ENCODE results near the gene LIMS1. TPM values are rescaled to one million over a fixed set of nuclear protein-coding genes. Genes with fewer than 3 reads are reported as not detected.

The LIMS1 gene
- total and polyA plus RNA-seq, 3 experiments from 2014 or later: 59.4 to 80.6 (median 59.4) TPM

DNA sequence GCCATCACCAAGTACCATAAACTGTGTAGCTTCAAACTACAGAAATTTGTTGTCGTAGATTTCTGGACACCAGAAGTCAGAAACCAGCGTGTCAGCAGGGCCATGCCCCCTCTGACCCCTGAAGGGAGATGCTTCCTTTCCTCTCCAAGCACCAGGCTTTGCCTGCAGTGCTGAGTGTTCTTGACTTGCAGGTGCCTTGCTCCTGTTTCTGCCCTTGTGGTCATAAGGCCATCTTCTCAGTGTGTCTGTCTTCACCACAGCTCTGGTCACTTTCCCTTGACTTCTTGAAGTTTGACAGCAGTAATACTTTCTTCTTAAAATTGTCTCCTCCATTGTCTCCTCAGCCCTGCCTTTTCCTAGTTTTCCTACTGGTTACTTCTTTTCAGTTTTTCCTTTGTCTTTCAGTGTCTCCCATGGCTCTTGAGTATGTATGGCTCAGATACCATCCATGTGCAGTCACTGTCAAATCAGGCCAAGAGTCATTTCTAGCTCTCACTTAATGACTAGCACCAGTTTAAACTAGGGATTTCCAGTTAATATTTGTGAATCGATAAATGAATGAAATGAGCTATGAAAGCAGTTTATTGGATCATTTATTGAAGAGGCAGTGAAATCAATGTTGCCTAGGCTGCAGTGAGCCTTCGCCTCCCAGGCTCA, 93.8 kb downstream of the LIMS1 start:
- DNase-seq: no peak
- no peaks in the 10 kb centered on the region for H3K9me3 ChIP-seq (ENCODE audit: low read length)
- peaks cover 68 to 91% (median 84%) of the 10 kb centered on the region in 3 donors for H3K4me1 Mint-ChIP-seq
- peak overlapping the region in 4 of 7 donors; percentile 23 to 73 (median 42) for H3K4me3 Mint-ChIP-seq
- POLR2A ChIA-PET: interaction anchor here (0.7 to 1.2 kb wide), 2 partner anchors 11 to 17 kb away, joined by 3 read pairs; no protein-coding TSS in a partner anchor
- no peaks in the 10 kb centered on the region for H3K36me3 ChIP-seq (ENCODE audit: insufficient read depth, low read length)
- H3K4me1 ChIP-seq (ENCODE audit: insufficient read depth, low read length): peaks cover 27% of the 10 kb centered on the region
- H3K27ac Mint-ChIP-seq: peak overlapping the region; percentile 23 to 91 (median 53)
- H3K27me3 ChIP-seq (ENCODE audit: insufficient read depth, low read length, poor library complexity, severe bottlenecking): no peaks in the 10 kb centered on the region
- CTCF ChIA-PET: interaction anchor here (6.0 to 11.1 kb wide), 2 partner anchors 8 to 12 kb away, joined by 23 to 97 read pairs; no protein-coding TSS in a partner anchor
- no peaks in the 10 kb centered on the region for H3K9me3 Mint-ChIP-seq
- H3K27me3 Mint-ChIP-seq: no peaks in the 10 kb centered on the region
- peaks cover 0 to 31% (median 3%) of the 10 kb centered on the region in 3 donors for H3K36me3 Mint-ChIP-seq
- H3K27ac ChIP-seq (ENCODE audit: low read depth, low read length): no peak overlapping the region
- no peak overlapping the region for H3K4me3 ChIP-seq (ENCODE audit: low read length)

DNA sequence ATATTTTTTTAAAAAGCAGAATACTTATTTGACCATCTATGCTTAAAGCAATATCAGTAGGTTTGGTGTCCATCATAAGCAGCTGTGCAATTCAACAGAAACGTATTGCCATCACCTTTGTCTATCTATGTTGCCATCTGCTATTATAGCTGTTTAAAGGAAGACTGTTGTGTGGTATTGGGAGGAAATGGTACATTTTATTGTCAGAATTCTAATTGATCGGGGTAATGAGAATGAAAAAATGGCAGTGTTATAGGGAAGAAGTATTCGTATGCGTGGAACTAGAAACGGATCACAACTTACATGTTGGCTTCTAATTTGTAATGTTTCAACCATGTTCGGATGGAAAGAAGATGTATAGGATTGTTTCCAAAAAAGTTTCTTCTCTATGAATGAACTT, 94.7 kb downstream of the LIMS1 start:
- Mint-ChIP-seq H3K36me3 (peaks cover 0 to 29% (median 3%) of the 10 kb centered on the region in 3 donors), H3K4me3 (peak overlapping the region in 6 of 7 donors; percentile 8 to 58 (median 19)), H3K27me3 (no peaks in the 10 kb centered on the region), H3K27ac (peak overlapping the region; percentile 28 to 88 (median 78)), H3K9me3 (no peaks in the 10 kb centered on the region), H3K4me1 (peaks cover 66 to 91% (median 84%) of the 10 kb centered on the region in 3 donors)
- ChIA-PET POLR2A (interaction anchor here (0.6 to 1.6 kb wide), 4 partner anchors 8 to 23 kb away, joined by 3 to 8 read pairs (median 4); no protein-coding TSS in a partner anchor), CTCF (interaction anchor here (1.2 to 11.1 kb wide), 4 partner anchors 7 to 13 kb away, joined by 4 to 97 read pairs (median 14); no protein-coding TSS in a partner anchor)
- Histone ChIP-seq H3K36me3 (ENCODE audit: insufficient read depth, low read length) (no peaks in the 10 kb centered on the region), H3K4me3 (ENCODE audit: low read length) (no peak overlapping the region), H3K4me1 (ENCODE audit: insufficient read depth, low read length) (peaks cover 26% of the 10 kb centered on the region), H3K27me3 (ENCODE audit: insufficient read depth, low read length, poor library complexity, severe bottlenecking) (no peaks in the 10 kb centered on the region), H3K27ac (ENCODE audit: low read depth, low read length) (no peak overlapping the region), H3K9me3 (ENCODE audit: low read length) (no peaks in the 10 kb centered on the region)
- DNase-seq: no peak

DNA sequence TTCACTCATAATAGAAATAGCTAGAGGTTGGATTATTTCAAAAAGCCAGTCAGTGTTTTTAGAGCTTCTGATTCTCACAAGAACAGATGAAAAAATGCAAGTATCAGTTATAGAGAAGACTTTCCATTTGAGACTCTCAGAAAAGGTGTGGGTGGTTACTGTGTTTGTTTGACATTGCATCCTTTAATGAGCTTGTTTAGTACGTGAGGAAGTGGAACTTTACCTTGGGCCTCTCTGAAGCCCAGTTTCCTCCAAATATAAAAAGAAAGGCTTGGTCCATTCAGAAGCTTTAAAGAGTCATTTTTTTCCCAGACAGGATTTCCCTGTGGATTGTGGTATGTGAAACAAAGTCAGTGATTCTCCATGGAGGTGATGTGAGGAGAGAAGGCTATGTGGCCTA, 95.1 kb downstream of the LIMS1 start:
- H3K27ac ChIP-seq (ENCODE audit: low read depth, low read length): no peak overlapping the region
- H3K9me3 ChIP-seq (ENCODE audit: low read length): no peaks in the 10 kb centered on the region
- H3K4me1 Mint-ChIP-seq: peaks cover 61 to 91% (median 84%) of the 10 kb centered on the region in 3 donors
- H3K27ac Mint-ChIP-seq: peak overlapping the region; percentile 28 to 88 (median 78)
- peak overlapping the region in 6 of 7 donors; percentile 8 to 63 (median 14) for H3K4me3 Mint-ChIP-seq
- no peaks in the 10 kb centered on the region for H3K27me3 ChIP-seq (ENCODE audit: insufficient read depth, low read length, poor library complexity, severe bottlenecking)
- H3K4me3 ChIP-seq (ENCODE audit: low read length): no peak overlapping the region
- peaks cover 26% of the 10 kb centered on the region for H3K4me1 ChIP-seq (ENCODE audit: insufficient read depth, low read length)
- no peaks in the 10 kb centered on the region for H3K36me3 ChIP-seq (ENCODE audit: insufficient read depth, low read length)
- POLR2A ChIA-PET: interaction anchor here (0.6 to 1.6 kb wide), 4 partner anchors 8 to 23 kb away, joined by 3 to 8 read pairs (median 4); no protein-coding TSS in a partner anchor
- CTCF ChIA-PET: interaction anchor here (1.1 to 11.1 kb wide), 5 partner anchors 7 to 21 kb away, joined by 3 to 97 read pairs (median 5); no protein-coding TSS in a partner anchor
- H3K36me3 Mint-ChIP-seq: peaks cover 0 to 27% (median 3%) of the 10 kb centered on the region in 3 donors
- DNase-seq: no peak
- peaks cover 0 to under 1% of the 10 kb centered on the region in 2 donors for H3K27me3 Mint-ChIP-seq
- H3K9me3 Mint-ChIP-seq: no peaks in the 10 kb centered on the region

DNA sequence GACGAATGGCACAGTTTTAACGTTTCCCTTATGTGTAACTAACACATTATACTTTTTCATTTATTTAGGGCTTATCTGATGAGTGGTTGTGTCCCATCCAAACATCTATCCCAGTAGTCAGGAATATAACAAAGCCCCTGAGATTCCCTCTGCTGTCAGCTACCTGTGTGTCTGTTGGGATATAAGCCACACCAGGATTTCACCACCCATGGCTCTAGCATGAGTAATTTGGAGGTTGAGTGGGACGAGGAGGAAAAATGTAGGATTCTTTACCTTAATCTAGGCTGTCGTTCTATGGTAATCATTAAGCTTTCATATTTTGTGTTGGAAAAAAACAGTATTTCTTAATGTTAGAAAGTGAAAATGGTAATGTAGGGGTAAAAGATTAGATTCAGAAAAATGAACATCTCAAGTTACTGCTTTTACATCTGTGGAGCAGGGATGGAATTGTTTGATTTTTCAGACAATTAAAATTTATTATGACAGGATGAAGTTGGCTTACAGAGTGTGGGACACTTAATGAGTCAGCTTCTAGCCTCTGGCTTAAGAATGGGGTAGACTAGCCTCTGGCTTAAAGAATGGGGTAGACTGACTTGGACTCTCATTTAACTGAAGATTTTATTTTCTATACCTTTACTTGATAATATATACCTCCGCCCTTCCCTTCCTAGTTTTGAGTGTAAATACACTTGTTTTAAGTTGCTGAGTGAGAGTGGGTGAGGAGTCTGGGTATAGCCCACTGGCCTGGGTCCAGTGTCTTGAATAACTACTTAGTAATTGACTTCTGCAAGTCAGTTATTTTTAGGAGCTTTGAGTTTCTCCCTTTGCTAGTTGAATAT, 96.5 kb downstream of the LIMS1 start:
- H3K36me3 ChIP-seq (ENCODE audit: insufficient read depth, low read length): no peaks in the 10 kb centered on the region
- no peaks in the 10 kb centered on the region for H3K9me3 ChIP-seq (ENCODE audit: low read length)
- H3K4me3 ChIP-seq (ENCODE audit: low read length): no peak overlapping the region
- Mint-ChIP-seq H3K4me1 (peaks cover 56 to 91% (median 80%) of the 10 kb centered on the region in 3 donors), H3K27ac (peak overlapping the region in 7 of 8 donors; percentile 6 to 88 (median 37)), H3K4me3 (peak overlapping the region in 2 of 7 donors; percentile 3 to 51), H3K36me3 (peaks cover 0 to 31% (median 3%) of the 10 kb centered on the region in 3 donors), H3K27me3 (peaks cover 0 to 2% of the 10 kb centered on the region in 2 donors), H3K9me3 (no peaks in the 10 kb centered on the region)
- H3K4me1 ChIP-seq (ENCODE audit: insufficient read depth, low read length): peaks cover 22% of the 10 kb centered on the region
- DNase-seq: no peak
- H3K27me3 ChIP-seq (ENCODE audit: insufficient read depth, low read length, poor library complexity, severe bottlenecking): no peaks in the 10 kb centered on the region
- ChIA-PET POLR2A (no interaction called here), CTCF (interaction anchor here (1.3 to 8.5 kb wide), 2 partner anchors 10 to 18 kb away, joined by 3 to 164 read pairs; no protein-coding TSS in a partner anchor)
- H3K27ac ChIP-seq (ENCODE audit: low read depth, low read length): no peak overlapping the region

DNA sequence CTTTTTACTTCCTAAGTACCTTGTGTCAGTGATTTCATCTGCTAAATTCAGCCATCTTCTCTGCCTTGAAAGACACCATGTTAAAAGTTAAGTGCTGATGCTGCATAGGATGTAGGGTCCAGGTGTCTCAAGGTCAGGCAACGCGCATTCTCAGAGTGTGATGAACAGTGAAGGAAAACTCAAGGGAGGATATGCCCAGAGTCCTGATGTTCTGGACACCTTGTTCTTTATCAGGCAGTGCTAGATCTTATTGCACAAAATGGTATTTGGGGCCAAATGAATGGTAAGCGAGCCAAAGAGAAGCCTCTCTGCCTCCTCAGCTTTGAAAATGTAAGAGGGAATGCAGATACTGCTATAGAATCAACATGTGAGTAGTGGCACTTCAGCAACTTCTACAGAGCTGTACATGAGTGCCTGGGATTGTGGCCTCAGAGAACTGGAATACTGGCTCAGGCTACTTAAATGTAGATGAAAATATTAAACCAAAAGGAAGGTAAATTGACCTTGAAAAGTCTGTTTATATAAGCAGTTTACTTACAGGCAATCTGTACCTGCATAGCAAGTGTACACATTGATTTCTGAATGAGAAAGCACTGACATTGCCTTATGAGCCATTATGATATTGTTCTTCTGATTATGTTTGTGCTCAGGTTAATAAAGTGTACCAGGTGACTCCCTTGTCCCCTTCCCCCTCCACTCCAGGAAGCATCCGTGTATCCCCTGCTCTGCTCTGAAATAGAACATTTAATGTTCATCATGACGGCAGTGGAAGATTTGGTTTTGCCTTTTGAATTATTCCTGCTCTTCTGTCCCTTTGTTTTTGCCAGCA, 98.3 kb downstream of the LIMS1 start:
- Mint-ChIP-seq H3K9me3 (no peaks in the 10 kb centered on the region), H3K4me3 (peak overlapping the region in 2 of 7 donors; percentile 12 to 30), H3K27ac (peak overlapping the region in 7 of 8 donors; percentile 8 to 88 (median 67)), H3K27me3 (peaks cover 0 to 2% of the 10 kb centered on the region in 2 donors), H3K4me1 (peaks cover 55 to 86% (median 80%) of the 10 kb centered on the region in 3 donors), H3K36me3 (peaks cover 0 to 30% (median 4%) of the 10 kb centered on the region in 3 donors)
- no peak for DNase-seq
- Histone ChIP-seq H3K9me3 (ENCODE audit: low read length) (no peaks in the 10 kb centered on the region), H3K27ac (ENCODE audit: low read depth, low read length) (no peak overlapping the region), H3K4me1 (ENCODE audit: insufficient read depth, low read length) (peaks cover 24% of the 10 kb centered on the region), H3K4me3 (ENCODE audit: low read length) (no peak overlapping the region), H3K27me3 (ENCODE audit: insufficient read depth, low read length, poor library complexity, severe bottlenecking) (no peaks in the 10 kb centered on the region), H3K36me3 (ENCODE audit: insufficient read depth, low read length) (no peaks in the 10 kb centered on the region)
- ChIA-PET POLR2A (interaction anchor here (1.5 kb wide), 1 partner anchor 20 kb away, joined by 3 read pairs; no protein-coding TSS in a partner anchor), CTCF (interaction anchor here (0.9 to 8.5 kb wide), 2 partner anchors 20 to 26 kb away, joined by 3 to 164 read pairs; no protein-coding TSS in a partner anchor)

DNA sequence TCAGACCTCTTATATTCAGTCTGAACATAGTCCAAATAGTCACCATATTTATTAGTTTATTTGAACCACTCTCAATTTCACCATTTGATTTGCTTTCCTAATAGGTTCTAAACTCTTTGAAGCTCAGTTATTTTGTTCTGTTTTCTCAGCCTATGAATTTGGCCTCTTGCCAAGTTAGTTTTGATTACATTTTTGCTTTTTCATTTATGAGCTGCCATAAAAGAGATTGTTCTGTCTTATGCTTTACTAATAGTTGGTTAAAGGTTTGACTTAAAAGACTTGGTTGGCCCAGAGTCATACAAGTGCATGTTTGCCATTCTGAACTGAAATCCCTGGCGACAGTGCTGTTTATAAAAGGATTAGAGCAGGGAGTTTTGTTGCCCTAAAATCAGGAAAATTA, 99.1 kb downstream of the LIMS1 start:
- Mint-ChIP-seq H3K36me3 (peaks cover 0 to 31% (median 2%) of the 10 kb centered on the region in 3 donors), H3K9me3 (no peaks in the 10 kb centered on the region), H3K27ac (peak overlapping the region in 3 of 8 donors; percentile 29 to 56 (median 49)), H3K27me3 (peaks cover 0 to 2% of the 10 kb centered on the region in 2 donors), H3K4me3 (no peak overlapping the region), H3K4me1 (peaks cover 49 to 78% (median 73%) of the 10 kb centered on the region in 3 donors)
- Histone ChIP-seq H3K36me3 (ENCODE audit: insufficient read depth, low read length) (no peaks in the 10 kb centered on the region), H3K27ac (ENCODE audit: low read depth, low read length) (no peak overlapping the region), H3K9me3 (ENCODE audit: low read length) (no peaks in the 10 kb centered on the region), H3K4me3 (ENCODE audit: low read length) (no peak overlapping the region), H3K27me3 (ENCODE audit: insufficient read depth, low read length, poor library complexity, severe bottlenecking) (no peaks in the 10 kb centered on the region), H3K4me1 (ENCODE audit: insufficient read depth, low read length) (peaks cover 24% of the 10 kb centered on the region)
- ChIA-PET POLR2A (interaction anchor here (1.5 kb wide), 1 partner anchor 21 kb away, joined by 3 read pairs; no protein-coding TSS in a partner anchor), CTCF (interaction anchor here (1.1 to 8.5 kb wide), 5 partner anchors 10 to 38 kb away, joined by 3 to 164 read pairs (median 78); no protein-coding TSS in a partner anchor)
- DNase-seq: no peak

DNA sequence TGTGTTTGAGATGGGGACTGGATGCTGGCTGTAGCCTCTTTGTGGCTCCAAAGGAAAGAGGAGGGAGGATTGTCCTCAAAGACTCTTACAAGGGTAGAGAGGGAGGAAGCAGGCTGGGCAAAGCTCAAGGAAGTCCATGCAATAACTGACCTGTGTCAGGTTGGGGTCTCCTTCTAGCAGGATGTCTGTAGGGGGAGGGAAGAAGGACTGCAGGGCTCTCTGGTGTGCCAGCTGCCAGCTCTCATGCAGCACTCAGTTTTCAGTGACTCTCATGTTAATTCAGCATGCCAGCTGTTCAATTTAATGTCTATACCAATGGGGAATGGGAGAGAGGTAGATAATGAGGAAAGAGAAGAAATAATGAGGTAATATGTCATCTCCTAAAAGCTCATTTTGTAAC, 99.7 kb downstream of the LIMS1 start:
- peaks cover 0 to 32% (median 2%) of the 10 kb centered on the region in 3 donors for H3K36me3 Mint-ChIP-seq
- ChIA-PET POLR2A (interaction anchor here (1.5 kb wide), 1 partner anchor 21 kb away, joined by 3 read pairs; no protein-coding TSS in a partner anchor), CTCF (interaction anchor here (1.1 to 8.5 kb wide), 6 partner anchors 9 to 56 kb away, joined by 3 to 164 read pairs (median 41); no protein-coding TSS in a partner anchor)
- H3K4me3 Mint-ChIP-seq: no peak overlapping the region
- peaks cover 0 to 2% of the 10 kb centered on the region in 2 donors for H3K27me3 Mint-ChIP-seq
- peaks cover 19% of the 10 kb centered on the region for H3K4me1 ChIP-seq (ENCODE audit: insufficient read depth, low read length)
- no peak for DNase-seq
- H3K9me3 ChIP-seq (ENCODE audit: low read length): no peaks in the 10 kb centered on the region
- H3K27ac Mint-ChIP-seq: peak overlapping the region in 4 of 8 donors; percentile 32 to 79 (median 54)
- H3K4me3 ChIP-seq (ENCODE audit: low read length): no peak overlapping the region
- H3K27me3 ChIP-seq (ENCODE audit: insufficient read depth, low read length, poor library complexity, severe bottlenecking): no peaks in the 10 kb centered on the region
- H3K36me3 ChIP-seq (ENCODE audit: insufficient read depth, low read length): no peaks in the 10 kb centered on the region
- H3K4me1 Mint-ChIP-seq: peaks cover 46 to 75% (median 68%) of the 10 kb centered on the region in 3 donors
- H3K27ac ChIP-seq (ENCODE audit: low read depth, low read length): no peak overlapping the region
- no peaks in the 10 kb centered on the region for H3K9me3 Mint-ChIP-seq

Measured in CD8-positive, alpha-beta memory T cell (primary cell).